ENCODE data around the gene RFC4. TPM values are rescaled to one million over a fixed set of nuclear protein-coding genes. Genes with fewer than 3 reads are reported as not detected.

Gene RFC4
- total and polyA plus RNA-seq, 9 of the 15 experiments (the other 6 are each of a cell fraction or from before 2014, with no cell fraction given): 105 to 227 (median 180) TPM

DNA sequence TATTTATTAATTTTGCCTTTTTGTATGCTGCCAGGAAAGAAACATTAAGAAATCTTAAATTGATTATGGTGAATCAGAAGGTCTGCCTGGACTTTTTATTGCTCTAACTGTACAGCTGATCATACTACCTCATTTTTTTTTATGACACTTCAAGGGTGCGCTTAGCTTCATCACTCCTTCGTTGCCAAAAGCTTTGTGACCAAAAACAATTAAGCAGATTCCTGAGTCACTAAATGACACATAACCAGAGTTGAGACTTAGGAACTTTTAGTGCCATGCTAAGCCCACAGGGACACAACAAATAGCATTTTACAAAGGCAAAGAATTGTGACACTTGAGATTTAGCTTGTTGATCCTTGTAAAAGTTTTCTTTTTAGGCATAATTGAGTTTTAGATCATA is 41.2 kb upstream of the RFC4 start:
- CTCF ChIA-PET (ENCODE audit: low intra/inter-chr PET ratio): no interaction called here
- FAIRE-seq: no peak
- H3K27ac ChIP-seq (ENCODE audit: extremely low read depth, low read depth, low read length): no peak overlapping the region
- BruUV-seq (replicated peaks): no TSS peak
- no peak overlapping the region for H2AFZ ChIP-seq (ENCODE audit: low read depth, low read length)
- H3K4me3 ChIP-seq: no peak overlapping the region
- no peak for ATAC-seq
- 54% methylated on average over 2 of the region's 2 CpGs for WGBS (ENCODE audit: insufficient coverage, low coverage, missing lambda C conversion rate)
- no peaks in the 10 kb centered on the region for H3K9me1 ChIP-seq (ENCODE audit: control insufficient read depth, insufficient read depth, low read length)
- H3K4me1 ChIP-seq (replicated peaks in 1 of 2; ENCODE audit: control insufficient read depth in 2 of 2, insufficient read depth in 2 of 2, low read length in 2 of 2): no peaks in the 10 kb centered on the region; a peak in 1 of 5 replicates
- DNase-seq (ENCODE audit: extremely low read depth in 1 of 4, low spot score in 3 of 4): no peak
- TF ChIP-seq, protein P1, sequence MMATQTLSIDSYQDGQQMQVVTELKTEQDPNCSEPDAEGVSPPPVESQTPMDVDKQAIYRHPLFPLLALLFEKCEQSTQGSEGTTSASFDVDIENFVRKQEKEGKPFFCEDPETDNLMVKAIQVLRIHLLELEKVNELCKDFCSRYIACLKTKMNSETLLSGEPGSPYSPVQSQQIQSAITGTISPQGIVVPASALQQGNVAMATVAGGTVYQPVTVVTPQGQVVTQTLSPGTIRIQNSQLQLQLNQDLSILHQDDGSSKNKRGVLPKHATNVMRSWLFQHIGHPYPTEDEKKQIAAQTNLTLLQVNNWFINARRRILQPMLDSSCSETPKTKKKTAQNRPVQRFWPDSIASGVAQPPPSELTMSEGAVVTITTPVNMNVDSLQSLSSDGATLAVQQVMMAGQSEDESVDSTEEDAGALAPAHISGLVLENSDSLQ (IDR thresholded peaks at IDR 0.05): no peak
- TF ChIP-seq, protein P2, sequence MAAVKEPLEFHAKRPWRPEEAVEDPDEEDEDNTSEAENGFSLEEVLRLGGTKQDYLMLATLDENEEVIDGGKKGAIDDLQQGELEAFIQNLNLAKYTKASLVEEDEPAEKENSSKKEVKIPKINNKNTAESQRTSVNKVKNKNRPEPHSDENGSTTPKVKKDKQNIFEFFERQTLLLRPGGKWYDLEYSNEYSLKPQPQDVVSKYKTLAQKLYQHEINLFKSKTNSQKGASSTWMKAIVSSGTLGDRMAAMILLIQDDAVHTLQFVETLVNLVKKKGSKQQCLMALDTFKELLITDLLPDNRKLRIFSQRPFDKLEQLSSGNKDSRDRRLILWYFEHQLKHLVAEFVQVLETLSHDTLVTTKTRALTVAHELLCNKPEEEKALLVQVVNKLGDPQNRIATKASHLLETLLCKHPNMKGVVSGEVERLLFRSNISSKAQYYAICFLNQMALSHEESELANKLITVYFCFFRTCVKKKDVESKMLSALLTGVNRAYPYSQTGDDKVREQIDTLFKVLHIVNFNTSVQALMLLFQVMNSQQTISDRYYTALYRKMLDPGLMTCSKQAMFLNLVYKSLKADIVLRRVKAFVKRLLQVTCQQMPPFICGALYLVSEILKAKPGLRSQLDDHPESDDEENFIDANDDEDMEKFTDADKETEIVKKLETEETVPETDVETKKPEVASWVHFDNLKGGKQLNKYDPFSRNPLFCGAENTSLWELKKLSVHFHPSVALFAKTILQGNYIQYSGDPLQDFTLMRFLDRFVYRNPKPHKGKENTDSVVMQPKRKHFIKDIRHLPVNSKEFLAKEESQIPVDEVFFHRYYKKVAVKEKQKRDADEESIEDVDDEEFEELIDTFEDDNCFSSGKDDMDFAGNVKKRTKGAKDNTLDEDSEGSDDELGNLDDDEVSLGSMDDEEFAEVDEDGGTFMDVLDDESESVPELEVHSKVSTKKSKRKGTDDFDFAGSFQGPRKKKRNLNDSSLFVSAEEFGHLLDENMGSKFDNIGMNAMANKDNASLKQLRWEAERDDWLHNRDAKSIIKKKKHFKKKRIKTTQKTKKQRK (IDR thresholded peaks at IDR 0.05; ENCODE audit: borderline replicate concordance, low read depth, low read length): no peak
- TF ChIP-seq GATAD2B (IDR thresholded peaks at IDR 0.05; ENCODE audit: borderline replicate concordance) (no peak), HDAC3 (IDR thresholded peaks at IDR 0.05; ENCODE audit: borderline replicate concordance, partially characterized antibody) (no peak), TEAD1 (CRISPR knock-in tag; IDR thresholded peaks at IDR 0.05) (no peak)
- no peaks in the 10 kb centered on the region for H3K27me3 ChIP-seq (ENCODE audit: control insufficient read depth in 2 of 2, insufficient read depth in 2 of 2, low read length in 2 of 2)
- H4K20me1 ChIP-seq (replicated peaks; ENCODE audit: control insufficient read depth, insufficient read depth, low read length): no peaks in the 10 kb centered on the region
- no peak overlapping the region for H3K4me2 ChIP-seq (ENCODE audit: insufficient read depth, low read length)
- H3K36me3 ChIP-seq (ENCODE audit: control insufficient read depth, insufficient read depth, low read length): no peaks in the 10 kb centered on the region
- H3K9me3 ChIP-seq (replicated peaks; ENCODE audit: control insufficient read depth, insufficient read depth, low read depth, low read length): no peaks in the 10 kb centered on the region
- no peak overlapping the region for H3K9ac ChIP-seq (ENCODE audit: insufficient read depth in 1 of 2, low read depth in 2 of 2, low read length in 2 of 2)
- in situ Hi-C loops (cut with MboI) (loop anchor here (5.0 to 10.0 kb wide), 2 partner anchors 85 to 317 kb away; partner anchors contain the start of gene ST6GAL1), intact Hi-C loops (cut with micrococcal nuclease) (no loop called here)
- POLR2A ChIA-PET: interaction anchor here (0.7 kb wide), 1 partner anchor 35 kb away, joined by 3 read pairs; no protein-coding TSS in a partner anchor
- H3K79me2 ChIP-seq (ENCODE audit: control insufficient read depth, insufficient read depth, low read length): no peaks in the 10 kb centered on the region

Data from K562 (cell line).